Tracheal epithelial cell (primary cell): ENCODE results near the gene MUC13. TPM values are rescaled to one million over a fixed set of nuclear protein-coding genes. Genes with fewer than 3 reads are reported as not detected.

Experiments
- total RNA-seq: library from RNA; depleted of rRNA; stranded (reverse); fragments of >200 nt; gene quantifications from 2 replicates; pipeline ENCODE4 v1.2.1, GENCODE V29; 2014

MUC13 gene, protein sequence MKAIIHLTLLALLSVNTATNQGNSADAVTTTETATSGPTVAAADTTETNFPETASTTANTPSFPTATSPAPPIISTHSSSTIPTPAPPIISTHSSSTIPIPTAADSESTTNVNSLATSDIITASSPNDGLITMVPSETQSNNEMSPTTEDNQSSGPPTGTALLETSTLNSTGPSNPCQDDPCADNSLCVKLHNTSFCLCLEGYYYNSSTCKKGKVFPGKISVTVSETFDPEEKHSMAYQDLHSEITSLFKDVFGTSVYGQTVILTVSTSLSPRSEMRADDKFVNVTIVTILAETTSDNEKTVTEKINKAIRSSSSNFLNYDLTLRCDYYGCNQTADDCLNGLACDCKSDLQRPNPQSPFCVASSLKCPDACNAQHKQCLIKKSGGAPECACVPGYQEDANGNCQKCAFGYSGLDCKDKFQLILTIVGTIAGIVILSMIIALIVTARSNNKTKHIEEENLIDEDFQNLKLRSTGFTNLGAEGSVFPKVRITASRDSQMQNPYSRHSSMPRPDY
- total RNA-seq: not detected in 2 replicates

GRCh38 chr3:124934577-124934976 is at the start of gene MUC13:
Gene MUC13, minus strand, starts transcription at chr3:124934751. Its CDS starts 39 bp downstream, at chr3:124934712.

GRCh38 chr3:124887177-124887931 is 47.2 kb downstream of the MUC13 start, which contains the start of gene ITGB5:
Gene ITGB5, minus strand, starts transcription at chr3:124887365. Its CDS starts 365 bp downstream, at chr3:124887000.

Other genes with a start within 250 kb of the MUC13 start
- gene UMPS, start 204.3 kb downstream of the MUC13 start, total RNA-seq: 23.2 and 41.7 TPM in 2 replicates
- gene ITGB5, start 47.4 kb downstream of the MUC13 start, total RNA-seq: 124 and 132 TPM in 2 replicates
- 3.8 and 12.3 TPM in 2 replicates for gene HEG1, start 121.2 kb upstream of the MUC13 start, total RNA-seq